K562 (cell line): ENCODE measurements around the gene ANKRD16. TPM values are rescaled to one million over a fixed set of nuclear protein-coding genes. Genes with fewer than 3 reads are reported as not detected.

Experiments used
- ARID2 ChIP-seq: fragments of 450-650 bp; IDR thresholded peaks from 2 replicates; pipeline ENCODE4 v1.6.1; 2017; ENCODE audit warnings: antibody characterized with exemption, mild to moderate bottlenecking
- BDP1 ChIP-seq: IDR thresholded peaks from 3 replicates; pipeline ENCODE4 v1.6.1; 2011; ENCODE audit not compliant: insufficient read length, insufficient read depth
- CBFA2T2 ChIP-seq: fragments of 450-650 bp; conservative IDR thresholded peaks from 2 replicates; pipeline ENCODE4 v1.6.1; 2017; ENCODE audit warnings: mild to moderate bottlenecking
- CEBPG ChIP-seq, 3 experiments: fragments of 200-800 bp in 1 of 3; sonication (Bioruptor generic) in 1 of 3; sonication (generic) in 1 of 3; formaldehyde crosslinking in 1 of 3; IDR thresholded peaks in 2 of 3; conservative IDR thresholded peaks in 1 of 3; 2 replicates each; pipeline versions ENCODE4 v1.6.1 to v1.8.0; 2016 to 2022; ENCODE audit warnings: missing compliant biosample characterization in 2 of 3, missing genetic modification characterization in 2 of 3, mild to moderate bottlenecking in 1 of 3, missing genetic modification reagents in 1 of 3
- CTCF ChIP-seq, 3 experiments: IDR thresholded peaks in 2 of 3; conservative IDR thresholded peaks in 1 of 3; 2 replicates each; pipeline ENCODE4 v1.5.1; 2011 to 2012; ENCODE audit warnings: low read length in 3 of 3, mild to moderate bottlenecking in 3 of 3, control low read depth in 2 of 3, improper control_type of control experiment in 1 of 3, inconsistent platforms in 1 of 3, low read depth in 1 of 3, mixed read lengths in 1 of 3, moderate library complexity in 1 of 3; ENCODE audit not compliant: insufficient read depth in 2 of 3
- DNMT1 ChIP-seq: fragments of 450-650 bp; IDR thresholded peaks from 2 replicates; pipeline ENCODE4 v1.6.1; 2016; ENCODE audit warnings: antibody characterized with exemption, mild to moderate bottlenecking
- ELF1 ChIP-seq: fragments of 200-800 bp; sonication (Bioruptor generic); IDR thresholded peaks from 2 replicates; pipeline ENCODE4 v1.6.1; 2016; ENCODE audit warnings: missing genetic modification characterization, missing compliant biosample characterization
- EP400 ChIP-seq: fragments of 450-650 bp; IDR thresholded peaks from 2 replicates; pipeline ENCODE4 v1.6.1; 2017; ENCODE audit warnings: antibody characterized with exemption, mild to moderate bottlenecking, moderate library complexity
- HDAC1 ChIP-seq, 2 experiments: fragments of 450-650 bp; IDR thresholded peaks; 2 replicates each; pipeline ENCODE4 v1.6.1; 2016 to 2017; ENCODE audit warnings: inconsistent platforms in 1 of 2, mild to moderate bottlenecking in 1 of 2, moderate library complexity in 1 of 2
- HDGF ChIP-seq: fragments of 450-650 bp; IDR thresholded peaks from 2 replicates; pipeline ENCODE4 v1.6.1; 2016
- HES1 ChIP-seq: fragments of 450-650 bp; IDR thresholded peaks from 2 replicates; pipeline ENCODE4 v1.6.1; 2016; ENCODE audit warnings: low read depth, mild to moderate bottlenecking, moderate library complexity
- LARP7 ChIP-seq: fragments of 450-650 bp; IDR thresholded peaks from 2 replicates; pipeline ENCODE4 v1.6.1; 2016
- MCM2 ChIP-seq: fragments of 450-650 bp; IDR thresholded peaks from 2 replicates; pipeline ENCODE4 v1.6.1; 2017; ENCODE audit warnings: low read depth, mild to moderate bottlenecking
- MEF2D ChIP-seq: conservative IDR thresholded peaks from 2 replicates; pipeline ENCODE4 v1.6.1; 2016; ENCODE audit warnings: low read depth, missing genetic modification characterization, missing compliant biosample characterization
- OTX1 ChIP-seq: fragments of 450-650 bp; formaldehyde crosslinking; IDR thresholded peaks from 2 replicates; pipeline ENCODE4 v1.4.0; 2022; ENCODE audit warnings: mild to moderate bottlenecking
- PHB ChIP-seq: fragments of 250-450 bp; sonication (Bioruptor Pico); IDR thresholded peaks from 2 replicates; pipeline ENCODE4 v1.5.0; 2021
- PML ChIP-seq: IDR thresholded peaks from 2 replicates; pipeline ENCODE4 v1.6.1; 2012; ENCODE audit warnings: low read length, inconsistent platforms
- RBM39 ChIP-seq: fragments of 200-400 bp; formaldehyde crosslinking; optimal IDR thresholded peaks from 2 replicates; pipeline ENCODE3; 2018; ENCODE audit warnings: low read depth, low read length
- SOX6 ChIP-seq: fragments of 450-650 bp; IDR thresholded peaks from 2 replicates; pipeline ENCODE4 v1.6.1; 2014; ENCODE audit warnings: mild to moderate bottlenecking
- THRB ChIP-seq: fragments of 450-650 bp; formaldehyde crosslinking; conservative IDR thresholded peaks from 2 replicates; pipeline ENCODE4 v1.4.0; 2022; ENCODE audit warnings: mild to moderate bottlenecking, missing genetic modification characterization
- WHSC1 ChIP-seq: IDR thresholded peaks from one replicate; pipeline ENCODE4 v1.6.1; 2012; ENCODE audit warnings: low read length, control low read depth, inconsistent platforms
- ZFP91 ChIP-seq: sonication (generic); formaldehyde crosslinking; IDR thresholded peaks from 2 replicates; pipeline ENCODE4 v1.8.0; 2022; ENCODE audit warnings: mild to moderate bottlenecking, missing genetic modification reagents
- ZKSCAN1 ChIP-seq: fragments of 150-350 bp; IDR thresholded peaks from 2 replicates; pipeline ENCODE4 v1.6.1; 2016; ENCODE audit warnings: low read depth, low read length
- ZNF445 ChIP-seq: fragments of 250-450 bp; sonication (Bioruptor Pico); IDR thresholded peaks from 2 replicates; pipeline ENCODE4 v1.4.0; 2020; ENCODE audit warnings: low read depth, mild to moderate bottlenecking, moderate library complexity
- ZNF507 ChIP-seq: conservative IDR thresholded peaks from 2 replicates; pipeline ENCODE4 v1.6.1; 2017; ENCODE audit warnings: missing genetic modification characterization, missing compliant biosample characterization
- ZNF707 ChIP-seq: fragments of 250-450 bp; sonication (Bioruptor Pico); conservative IDR thresholded peaks from 2 replicates; pipeline ENCODE4 v1.8.0; 2022; ENCODE audit warnings: inconsistent platforms, mild to moderate bottlenecking, moderate library complexity
- ZNF717 ChIP-seq: fragments of 250-450 bp; sonication (Bioruptor Pico); IDR thresholded peaks from 2 replicates; pipeline ENCODE4 v1.5.0; 2021
- ZNF76 ChIP-seq: fragments of 250-450 bp; sonication (Bioruptor Pico); IDR thresholded peaks from 2 replicates; pipeline ENCODE4 v1.4.0; 2020; ENCODE audit warnings: mild to moderate bottlenecking, moderate library complexity, borderline replicate concordance
- polyA plus RNA-seq, 8 experiments: library from polyadenylated mRNA; depleted of rRNA in 4 of 8; stranded (reverse) in 5 of 8; unstranded in 3 of 8; fragments of >200 nt; fragmentation: Nextera tagmentation in 2 of 8; fragmentation: Illumina TruSeq in 1 of 8; extraction: Ambion mirVana in 2 of 8; extraction: Trizol in 1 of 8; gene quantifications; 2 replicates each; pipeline versions ENCODE4 v1.2.1 to v1.2.3, GENCODE V29; 2011 to 2014; ENCODE audit warnings: inconsistent platforms in 1 of 8, missing spikeins in 1 of 8
- total RNA-seq, 7 experiments: library from RNA; depleted of rRNA in 6 of 7; stranded (reverse); fragments of >200 nt in 6 of 7; fragmentation: Illumina TruSeq in 2 of 7; extraction: Trizol in 2 of 7; gene quantifications; 2 replicates each; pipeline versions ENCODE4 v1.2.1 to v1.2.3, GENCODE V29; 2011 to 2021; ENCODE audit warnings: low replicate concordance in 1 of 7

The ANKRD16 gene
- total and polyA plus RNA-seq, 9 of the 15 experiments (the other 6 are each of a cell fraction or from before 2014, with no cell fraction given), result 1.5 to 16.0 (median 9.5) TPM

GRCh38 chr10:5873515-5873995 lies 16.1 kb downstream of the ANKRD16 start (continued):
- TF ChIP-seq ZNF445 (CRISPR knock-in tag) (no peak), CEBPG (CRISPR knock-in tag; IDR thresholded peaks at IDR 0.05) (no peak), CEBPG (tag; conservative IDR thresholded peaks at IDR 0.05 in 1 of 2, IDR thresholded peaks at IDR 0.05 in 1 of 2) (no peak), MCM2 (no peak), HES1 (no peak), DNMT1 (no peak), ELF1 (tag) (no peak), SOX6 (peak; percentile 43; the same call in 1 of the 2 replicates), THRB (CRISPR knock-in tag) (no peak), ZNF507 (tag) (no peak), CBFA2T2 (no peak), OTX1 (CRISPR knock-in tag) (no peak), CTCF (IDR thresholded peaks at IDR 0.05 in 2 of 3, conservative IDR thresholded peaks at IDR 0.05 in 1 of 3; ENCODE audit: insufficient read depth in 2 of 3, low read depth in 1 of 3, low read length in 3 of 3) (peak; percentile 58 to 84 (median 73); a peak in 5 of 6 replicates), HDAC1 (IDR thresholded peaks at IDR 0.05) (no peak), MEF2D (no peak), ZFP91 (CRISPR knock-in tag) (no peak), ZNF707 (CRISPR knock-in tag) (no peak), PML (no peak), ARID2 (no peak), LARP7 (0 out of 2 replicates have a peak, but pooled peaks have one; percentile 33), HDGF (0 out of 2 replicates have a peak, but pooled peaks have one; percentile 63), BDP1 (no peak), WHSC1 (no peak), ZNF717 (CRISPR knock-in tag) (no peak), ZKSCAN1 (no peak), RBM39 (no peak), ZNF76 (no peak), EP400 (0 out of 2 replicates have a peak, but pooled peaks have one; percentile 18), PHB (no peak)
